NCI-H446 (cell line): Measurements from ENCODE around the gene SLC2A9.
"Not testable (repeated sequence)": the region's sequence is repeated elsewhere in the genome, so short reads cannot be mapped to it uniquely, and the experiment has no call there.

Experiments
- DNase-seq, 2 experiments: peaks; one replicate each; lab custom pipeline; 2025; lab: John Stamatoyannopoulos, UW

The SLC2A9 gene

GRCh38 chr4:9826551-9826950, 194.7 kb downstream of the SLC2A9 start:
- DNase-seq, result no peak

- no peak for DNase-seq
These were observed 196.2 kb downstream of the SLC2A9 start for GRCh38 chr4:9825049-9825448.

DNA sequence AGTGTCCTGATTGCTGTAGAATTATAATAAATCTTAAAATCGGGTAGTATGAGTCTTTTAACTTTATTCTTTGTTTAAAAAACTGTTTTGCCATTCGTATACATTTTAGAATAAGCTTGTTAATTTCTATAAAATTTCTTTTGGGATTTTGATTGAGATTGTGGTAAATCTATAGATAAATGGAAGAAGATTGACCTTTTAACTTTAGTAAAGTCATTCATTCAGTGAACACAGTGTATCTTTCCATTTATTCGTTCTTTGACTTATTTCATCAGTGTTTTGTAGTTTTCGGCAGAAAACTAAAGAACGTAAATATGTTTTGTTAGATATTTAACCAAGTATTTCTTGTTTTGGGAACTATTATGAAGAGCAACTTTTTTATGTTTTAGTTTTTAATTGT, 201.0 kb downstream of the SLC2A9 start:
- no peak for DNase-seq

GRCh38 chr4:9816285-9816684, 205.0 kb downstream of the SLC2A9 start:
- DNase-seq, result no peak

- DNase-seq, result no peak
These were observed 208.6 kb downstream of the SLC2A9 start for GRCh38 chr4:9812501-9813340.

GRCh38 chr4:9811806-9812205, 209.5 kb downstream of the SLC2A9 start:
- DNase-seq, result no peak

GRCh38 chr4:9808077-9808476, 213.2 kb downstream of the SLC2A9 start:
- no peak for DNase-seq

GRCh38 chr4:9804918-9805317, 216.4 kb downstream of the SLC2A9 start:
- no peak for DNase-seq

DNA sequence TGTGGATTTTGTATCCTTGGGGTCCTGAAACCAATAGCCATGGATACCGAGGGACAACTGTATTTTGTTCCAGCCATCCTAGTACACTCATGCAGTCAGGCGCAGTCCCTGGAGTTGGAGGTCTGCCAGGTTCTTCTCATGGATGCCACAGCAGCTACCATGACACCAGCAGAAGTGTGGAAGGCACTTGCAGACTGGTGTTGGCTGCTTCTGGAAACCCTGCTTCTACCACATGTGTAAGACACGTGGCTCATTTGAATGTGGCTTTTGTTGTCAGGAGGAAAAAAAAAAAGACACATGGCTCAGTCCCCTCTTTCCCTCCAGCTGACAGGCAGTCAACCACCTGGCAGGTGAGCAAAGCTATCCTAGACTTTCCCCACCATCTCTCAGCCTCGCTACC, 220.4 kb downstream of the SLC2A9 start:
- DNase-seq, result no peak

DNA sequence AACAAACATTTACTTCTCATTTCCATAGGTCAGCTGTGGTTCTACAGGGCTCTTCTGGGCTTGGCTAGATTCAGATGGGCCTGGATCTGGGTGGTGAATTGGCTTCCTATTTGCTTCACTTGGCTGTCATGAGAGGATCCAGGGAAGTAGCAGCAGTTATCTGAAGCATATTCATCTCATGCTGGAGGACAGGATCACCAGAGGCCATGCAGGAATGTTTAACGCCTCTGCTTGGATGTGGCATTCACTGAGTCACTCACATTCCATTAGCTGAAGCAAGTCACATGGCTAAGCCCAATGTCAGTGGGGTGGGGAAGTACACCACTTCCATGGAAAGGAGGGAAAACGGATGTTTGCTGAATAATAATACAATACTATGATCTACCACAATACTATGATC, 224.7 kb downstream of the SLC2A9 start:
- DNase-seq, result not testable (repeated sequence)

DNA sequence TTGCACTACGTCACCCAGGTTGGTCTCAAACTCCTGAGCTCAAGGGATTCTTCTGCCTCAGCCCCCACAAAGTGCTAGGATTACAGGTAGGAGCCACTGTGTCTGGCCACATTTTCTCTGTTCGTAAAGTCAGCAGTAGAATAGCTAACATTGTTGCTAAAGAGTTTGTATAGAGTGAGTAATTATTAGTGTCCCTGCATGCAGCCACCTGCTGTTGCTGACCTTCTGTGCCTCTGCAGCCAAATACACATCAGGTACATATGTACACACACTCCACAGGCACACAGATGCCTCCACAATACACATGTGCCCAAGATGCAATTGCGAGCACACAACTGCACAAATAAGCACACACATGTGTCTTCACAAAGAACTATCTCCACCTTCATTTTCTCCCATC, 228.9 kb downstream of the SLC2A9 start:
- no peak for DNase-seq

- not testable (repeated sequence) for DNase-seq
These were observed 235.4 kb downstream of the SLC2A9 start for GRCh38 chr4:9785891-9786290.

GRCh38 chr4:9782136-9782436, 239.2 kb downstream of the SLC2A9 start:
- DNase-seq, result no peak

GRCh38 chr4:9781343-9782135, 239.8 kb downstream of the SLC2A9 start, which contains the start of gene DRD5:
DRD5 (plus strand) TSS chr4:9781634; CDS start chr4:9782030, 396 bp downstream.
- DNase-seq, result no peak
